Esophagus muscularis mucosa (tissue), 4 donors: Measurements from ENCODE around the gene MB. TPM values are rescaled to one million over a fixed set of nuclear protein-coding genes. Genes with fewer than 3 reads are reported as not detected.

Experiments used
- DNase-seq: peaks from one replicate; pipeline ENCODE4 v3.0.0-alpha.2; 2017; ENCODE audit errors: extremely low spot score
- H3K27ac ChIP-seq, 4 donors: fragments of 200-600 bp; sonication (generic); replicated peaks in 1 of 4; 1 replicate in 3 of 4; 2 replicates in 1 of 4; pipeline ENCODE4 v1.5.1; 2016 to 2019; ENCODE audit warnings: mild to moderate bottlenecking in 1 of 4
- H3K27me3 ChIP-seq, 4 donors: fragments of 200-600 bp; sonication (generic); one replicate each; pipeline versions ENCODE4 v1.5.1 to v1.6.0; 2016 to 2019
- H3K36me3 ChIP-seq, 4 donors: fragments of 200-600 bp; sonication (generic); one replicate each; pipeline ENCODE4 v1.5.1; 2016 to 2019
- H3K4me1 ChIP-seq, 4 donors: fragments of 200-600 bp; sonication (generic); one replicate each; pipeline ENCODE4 v1.5.1; 2016 to 2019
- H3K4me3 ChIP-seq, 4 donors: fragments of 200-600 bp; sonication (generic); 1 replicate in 2 of 4; 2 replicates in 2 of 4; pipeline ENCODE4 v1.5.1; 2016 to 2019; ENCODE audit warnings: mild to moderate bottlenecking in 4 of 4, moderate library complexity in 1 of 4
- H3K9me3 ChIP-seq, 4 donors: fragments of 200-600 bp; sonication (generic); 1 replicate in 3 of 4; 2 replicates in 1 of 4; pipeline ENCODE4 v1.5.1; 2016 to 2019
- CTCF ChIP-seq, 3 experiments: fragments of 200-600 bp in 2 of 3; fragments of 450-650 bp in 1 of 3; sonication (generic) in 2 of 3; IDR thresholded peaks; one replicate each; pipeline ENCODE4 v1.5.1; 2017 to 2019; ENCODE audit warnings: antibody characterized with exemption in 3 of 3, mild to moderate bottlenecking in 2 of 3, moderate library complexity in 1 of 3
- EP300 ChIP-seq: sonication (generic); formaldehyde crosslinking; IDR thresholded peaks from one replicate; pipeline ENCODE4 v1.6.1; 2017; ENCODE audit warnings: antibody characterized with exemption
- POLR2A ChIP-seq: fragments of 450-650 bp; IDR thresholded peaks from one replicate; pipeline ENCODE4 v1.6.1; 2017; ENCODE audit warnings: antibody characterized with exemption, moderate library complexity, mild to moderate bottlenecking, low read depth
- POLR2AphosphoS5 ChIP-seq, 2 donors: sonication (generic); formaldehyde crosslinking; IDR thresholded peaks; one replicate each; pipeline ENCODE4 v1.6.1; 2017; ENCODE audit warnings: antibody characterized with exemption in 2 of 2
- whole genome bisulfite sequencing: methylation state at CpG from one replicate; pipeline ENCODE4 v1.1.5; 2018; 5-methylcytosine and 5-hydroxymethylcytosine counted together
- intact Hi-C: fragments of 100-400 bp; cut with DNase I; formaldehyde crosslinking; loops from one replicate; pipeline ENCODE4 v1.15.1; 2023
- total RNA-seq, 4 donors: library from RNA; depleted of rRNA; stranded (reverse); fragments of >200 nt; gene quantifications; one replicate each; pipeline versions ENCODE4 v1.1.0 to v1.2.1, GENCODE V29; 2016

MB gene
- total RNA-seq, 4 donors from 2014 or later = 0.63 to 3.0 TPM; not detected in 2

DNA sequence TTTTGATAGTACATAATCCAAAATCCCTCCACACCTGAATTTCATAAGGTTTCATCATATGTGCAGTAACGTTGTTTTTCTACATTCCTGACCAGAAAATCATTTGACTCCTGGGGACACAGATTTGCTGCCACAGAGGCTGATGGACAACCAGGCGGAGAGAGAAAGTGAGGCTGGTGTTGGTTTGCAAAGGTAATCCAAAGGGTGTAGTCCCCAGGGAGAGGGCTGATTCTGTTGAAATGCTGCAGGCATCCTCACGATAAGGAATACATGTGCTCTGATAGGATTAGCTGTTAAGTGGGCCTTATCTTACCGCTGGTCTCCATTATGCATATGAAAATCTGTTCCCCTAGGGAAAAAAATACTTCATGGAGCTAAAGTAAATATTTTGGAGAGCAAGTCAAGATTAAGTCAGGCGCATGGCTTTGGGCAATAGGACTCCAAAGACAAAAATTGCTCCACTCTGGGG lies 39.2 kb upstream of the MB start:
- peaks cover 0 to under 1% (median 0%) of the 10 kb centered on the region in 4 donors for H3K4me1 ChIP-seq
- TF ChIP-seq POLR2A (no peak), CTCF (IDR thresholded peaks at IDR 0.05) (no peak), POLR2AphosphoS5 (IDR thresholded peaks at IDR 0.05) (no peak), EP300 (no peak)
- 94% methylated on average over 5 of the region's 5 CpGs for WGBS
- H3K27ac ChIP-seq = no peak overlapping the region
- no peaks in the 10 kb centered on the region for H3K9me3 ChIP-seq
- DNase-seq = peak; percentile 34
- intact Hi-C loops = no loop called here
- H3K4me3 ChIP-seq = no peak overlapping the region
- H3K27me3 ChIP-seq = no peaks in the 10 kb centered on the region
- peaks cover 36 to 49% (median 39%) of the 10 kb centered on the region in 4 donors for H3K36me3 ChIP-seq

GRCh38 chr22:35653824-35654223 lies 36.7 kb upstream of the MB start:
- intact Hi-C loops = no loop called here
- peak; percentile 64 for DNase-seq
- H3K27me3 ChIP-seq = no peaks in the 10 kb centered on the region
- no peaks in the 10 kb centered on the region for H3K9me3 ChIP-seq
- TF ChIP-seq EP300 = no peak
- H3K36me3 ChIP-seq = peaks cover 18 to 28% (median 23%) of the 10 kb centered on the region in 4 donors
- WGBS = 81% methylated on average over 1 of the region's 1 CpG
- H3K4me3 ChIP-seq = no peak overlapping the region
- H3K4me1 ChIP-seq = peaks cover 3 to 25% (median 24%) of the 10 kb centered on the region in 4 donors
- no peak overlapping the region for H3K27ac ChIP-seq

DNA sequence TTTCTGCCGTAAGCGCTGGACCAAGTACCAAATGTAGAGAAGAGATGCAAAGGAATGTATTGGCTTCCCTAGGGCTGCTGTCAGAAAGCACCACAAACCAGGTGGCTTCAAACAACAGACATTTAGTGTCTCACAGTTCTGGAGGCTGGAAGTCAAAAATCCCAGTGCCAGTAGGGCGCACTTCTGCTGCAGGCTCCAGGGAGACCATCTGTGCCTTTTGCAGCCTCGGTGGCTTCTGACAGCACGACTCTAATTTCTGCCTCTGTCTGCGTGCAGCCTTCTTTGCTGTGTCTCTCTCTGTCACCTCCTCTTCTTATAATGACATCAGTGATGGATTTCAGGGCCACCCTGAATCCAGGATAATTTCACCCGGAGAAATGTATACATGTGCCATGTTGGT lies 34.0 kb upstream of the MB start:
- Histone ChIP-seq H3K4me1 (peaks cover 21 to 46% (median 43%) of the 10 kb centered on the region in 4 donors), H3K9me3 (no peaks in the 10 kb centered on the region), H3K36me3 (peaks cover 0 to under 1% (median 0%) of the 10 kb centered on the region in 4 donors), H3K4me3 (no peak overlapping the region), H3K27ac (no peak overlapping the region), H3K27me3 (no peaks in the 10 kb centered on the region)
- intact Hi-C loops = no loop called here
- DNase-seq = peak; percentile 42
- 98% methylated on average over 7 of the region's 7 CpGs for WGBS
- TF ChIP-seq POLR2A (no peak), EP300 (no peak), CTCF (IDR thresholded peaks at IDR 0.05) (no peak), POLR2AphosphoS5 (IDR thresholded peaks at IDR 0.05) (no peak)

- no peaks in the 10 kb centered on the region for H3K27me3 ChIP-seq
- H3K9me3 ChIP-seq = no peaks in the 10 kb centered on the region
- intact Hi-C loops = no loop called here
- H3K4me1 ChIP-seq = peaks cover 21 to 46% (median 45%) of the 10 kb centered on the region in 4 donors
- TF ChIP-seq POLR2A (no peak), EP300 (no peak), POLR2AphosphoS5 (IDR thresholded peaks at IDR 0.05) (no peak), CTCF (IDR thresholded peaks at IDR 0.05) (no peak)
- DNase-seq = no peak
- H3K36me3 ChIP-seq = no peaks in the 10 kb centered on the region
- WGBS = 85% methylated on average over 7 of the region's 7 CpGs
- peak overlapping the region in 3 of 4 donors; percentile 3 to 87 (median 83) for H3K27ac ChIP-seq
- H3K4me3 ChIP-seq = peak overlapping the region; percentile 55 to 89 (median 76)
Observed at GRCh38 chr22:35649636-35650250, 32.6 kb upstream of the MB start.

DNA sequence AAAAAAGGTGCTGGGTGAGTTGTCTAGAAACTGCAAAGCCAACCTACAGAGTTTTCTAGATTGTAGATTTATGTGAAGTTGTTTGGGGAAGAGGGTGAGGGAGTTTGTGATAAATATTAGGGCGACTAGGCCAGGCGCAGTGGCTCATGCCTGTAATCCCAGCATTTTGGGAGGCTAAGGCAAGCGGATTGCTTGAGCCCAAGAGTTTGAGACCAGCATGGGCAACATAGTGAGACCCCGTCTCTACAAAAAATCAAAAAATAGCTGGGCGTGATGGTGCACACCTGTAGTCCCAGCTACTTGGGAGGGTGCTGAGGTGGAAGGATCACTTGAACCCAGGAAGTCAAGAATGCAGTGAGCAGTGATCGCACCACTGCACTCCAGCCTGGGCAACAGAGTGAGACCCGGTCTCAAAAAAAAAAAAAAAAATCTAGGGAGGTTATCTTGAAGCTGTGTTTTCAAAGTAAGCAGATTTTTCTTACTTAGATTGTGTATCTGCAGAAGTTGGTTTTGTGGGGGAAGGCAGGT lies 32.0 kb upstream of the MB start:
- no peaks in the 10 kb centered on the region for H3K36me3 ChIP-seq
- 72% methylated on average over 7 of the region's 7 CpGs for WGBS
- intact Hi-C loops = no loop called here
- H3K4me3 ChIP-seq = peak overlapping the region; percentile 55 to 89 (median 76)
- no peak for DNase-seq
- peak overlapping the region; percentile 83 to 88 (median 86) for H3K27ac ChIP-seq
- H3K27me3 ChIP-seq = no peaks in the 10 kb centered on the region
- no peaks in the 10 kb centered on the region for H3K9me3 ChIP-seq
- H3K4me1 ChIP-seq = peaks cover 21 to 46% (median 45%) of the 10 kb centered on the region in 4 donors
- TF ChIP-seq CTCF (IDR thresholded peaks at IDR 0.05) (no peak), POLR2AphosphoS5 (IDR thresholded peaks at IDR 0.05) (no peak), POLR2A (no peak), EP300 (no peak)
